Activated T-cell treated with anti-CD3 and anti-CD28 coated beads, Interleukin-2, amount 50 U/mL, for 4 hours (primary cell): ENCODE measurements around the gene EOMES. TPM values are rescaled to one million over a fixed set of nuclear protein-coding genes. Genes with fewer than 3 reads are reported as not detected.

ENCODE experiments used
- ATAC-seq, 2 donors: fragments of 200-7000 bp; cut with Tn5 transposase; one replicate each; pipeline ENCODE4 v1.10.0; 2021
- DNase-seq: peaks from one replicate; pipeline ENCODE4 v3.0.0-alpha.2; 2020
- H3K27me3 Mint-ChIP-seq: one replicate; pipeline ENCODE4 v1.8.0; 2021; ENCODE audit warnings: low read depth, mixed read lengths
- H3K36me3 Mint-ChIP-seq: one replicate; pipeline ENCODE4 v1.8.0; 2022; ENCODE audit warnings: mixed read lengths; ENCODE audit not compliant: insufficient read depth
- H3K4me1 Mint-ChIP-seq: one replicate; pipeline ENCODE4 v1.8.0; 2021; ENCODE audit warnings: low read depth, mixed read lengths
- H3K4me3 Mint-ChIP-seq: one replicate; pipeline ENCODE4 v1.8.0; 2021; ENCODE audit warnings: mild to moderate bottlenecking, moderate library complexity, mixed read lengths
- H3K9me3 Mint-ChIP-seq: one replicate; pipeline ENCODE4 v1.8.0; 2021; ENCODE audit warnings: mixed read lengths
- total RNA-seq, 3 donors: library from RNA; stranded (reverse); gene quantifications; one replicate each; pipeline ENCODE4 v1.2.1, GENCODE V29; 2021

The EOMES gene
- total RNA-seq, 3 donors from 2014 or later = 2.7 to 7.3 (median 6.1) TPM

DNA sequence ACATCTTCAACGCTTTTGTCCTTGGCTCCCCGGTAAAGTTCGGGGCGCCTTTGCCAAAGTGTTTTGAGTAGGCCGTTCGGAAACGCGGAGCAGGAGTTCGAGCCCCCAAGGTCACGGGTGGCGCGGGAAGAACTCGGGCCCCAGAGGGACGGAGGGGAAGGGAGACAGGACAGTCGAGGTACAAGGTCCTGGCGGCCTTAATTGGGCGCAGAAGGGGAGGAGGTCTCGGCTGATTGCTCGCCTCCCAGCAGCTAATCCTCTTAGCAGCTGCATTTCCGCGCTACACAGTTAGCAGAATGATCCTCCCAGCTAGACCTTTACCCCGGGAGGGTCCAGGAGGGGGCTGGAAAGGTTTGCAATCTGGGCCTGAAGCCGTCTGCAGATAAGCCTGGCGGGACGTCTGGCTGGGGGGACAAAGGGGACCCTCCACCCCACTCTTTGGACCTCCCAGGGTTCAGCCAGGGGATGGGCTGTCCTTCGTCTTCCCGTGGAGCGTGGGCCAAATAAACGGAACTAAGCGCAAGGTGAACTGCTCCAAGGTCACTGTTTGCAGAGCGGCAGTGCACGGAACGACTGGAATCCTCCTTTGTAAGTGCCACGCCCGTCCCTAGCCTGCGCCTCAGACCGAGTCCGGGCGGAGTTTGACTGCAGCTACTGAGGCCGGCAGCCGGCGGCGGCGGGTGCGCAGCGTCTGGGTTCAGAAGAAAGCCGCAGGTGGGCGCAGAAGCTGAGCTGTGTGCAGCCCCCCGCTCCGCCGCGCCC lies 7.2 kb downstream of the EOMES start:
- Mint-ChIP-seq H3K4me1 (peaks cover 29% of the 10 kb centered on the region), H3K9me3 (no peaks in the 10 kb centered on the region), H3K4me3 (peak overlapping the region; percentile 86), H3K36me3 (peaks cover 5% of the 10 kb centered on the region), H3K27me3 (peaks cover 48% of the 10 kb centered on the region)
- ATAC-seq = peak; percentile 18 to 32
- DNase-seq = no peak

DNA sequence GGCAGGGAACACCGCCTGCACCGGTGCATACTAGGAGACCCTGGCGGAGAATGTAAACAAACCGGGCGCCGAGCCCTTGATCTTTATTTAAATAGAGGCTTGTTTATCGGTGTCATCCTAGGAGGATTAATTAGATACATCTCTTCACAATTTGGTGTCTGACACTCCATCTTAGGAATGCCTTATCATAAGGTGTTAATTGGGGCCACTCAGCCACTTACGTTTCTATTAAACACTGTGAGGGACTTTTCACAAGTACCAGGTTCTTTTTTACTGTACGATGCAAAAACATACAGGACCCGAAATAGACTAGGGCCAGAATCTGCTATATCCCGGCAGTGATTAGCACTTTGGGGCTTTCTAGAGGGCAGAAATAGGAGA lies 8.0 kb downstream of the EOMES start:
- DNase-seq (no peak), ATAC-seq (no peak)
- H3K27me3 Mint-ChIP-seq = peaks cover 46% of the 10 kb centered on the region
- H3K9me3 Mint-ChIP-seq = no peaks in the 10 kb centered on the region
- H3K4me3 Mint-ChIP-seq = peak overlapping the region; percentile 86
- H3K4me1 Mint-ChIP-seq = peaks cover 29% of the 10 kb centered on the region
- peaks cover 5% of the 10 kb centered on the region for H3K36me3 Mint-ChIP-seq

GRCh38 chr3:27713435-27714145 lies 8.5 kb downstream of the EOMES start:
- peaks cover 5% of the 10 kb centered on the region for H3K36me3 Mint-ChIP-seq
- peaks cover 29% of the 10 kb centered on the region for H3K4me1 Mint-ChIP-seq
- ATAC-seq (no peak), DNase-seq (no peak)
- peaks cover 46% of the 10 kb centered on the region for H3K27me3 Mint-ChIP-seq
- H3K4me3 Mint-ChIP-seq = peak overlapping the region; percentile 86
- no peaks in the 10 kb centered on the region for H3K9me3 Mint-ChIP-seq

DNA sequence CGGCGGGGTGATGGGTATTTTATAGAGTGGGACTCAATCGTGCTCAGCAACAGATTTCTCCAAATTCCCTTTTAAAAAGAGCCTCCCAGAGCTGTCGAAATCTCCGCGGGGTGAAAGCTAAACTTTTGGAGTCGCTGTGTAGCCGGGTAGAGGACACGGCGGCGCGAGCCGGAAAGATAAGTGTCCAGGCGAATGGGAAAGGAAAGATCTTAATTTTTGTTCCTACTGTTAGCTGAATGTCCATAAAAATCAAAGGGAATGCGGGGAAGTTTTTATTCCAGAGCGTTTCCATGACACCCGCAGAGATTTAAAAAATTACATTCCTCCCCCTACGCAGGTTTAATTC lies 9.1 kb downstream of the EOMES start:
- Mint-ChIP-seq H3K4me3 (peak overlapping the region; percentile 86), H3K36me3 (peaks cover 5% of the 10 kb centered on the region), H3K4me1 (peaks cover 29% of the 10 kb centered on the region), H3K27me3 (peaks cover 49% of the 10 kb centered on the region), H3K9me3 (no peaks in the 10 kb centered on the region)
- no peak for ATAC-seq
- no peak for DNase-seq

DNA sequence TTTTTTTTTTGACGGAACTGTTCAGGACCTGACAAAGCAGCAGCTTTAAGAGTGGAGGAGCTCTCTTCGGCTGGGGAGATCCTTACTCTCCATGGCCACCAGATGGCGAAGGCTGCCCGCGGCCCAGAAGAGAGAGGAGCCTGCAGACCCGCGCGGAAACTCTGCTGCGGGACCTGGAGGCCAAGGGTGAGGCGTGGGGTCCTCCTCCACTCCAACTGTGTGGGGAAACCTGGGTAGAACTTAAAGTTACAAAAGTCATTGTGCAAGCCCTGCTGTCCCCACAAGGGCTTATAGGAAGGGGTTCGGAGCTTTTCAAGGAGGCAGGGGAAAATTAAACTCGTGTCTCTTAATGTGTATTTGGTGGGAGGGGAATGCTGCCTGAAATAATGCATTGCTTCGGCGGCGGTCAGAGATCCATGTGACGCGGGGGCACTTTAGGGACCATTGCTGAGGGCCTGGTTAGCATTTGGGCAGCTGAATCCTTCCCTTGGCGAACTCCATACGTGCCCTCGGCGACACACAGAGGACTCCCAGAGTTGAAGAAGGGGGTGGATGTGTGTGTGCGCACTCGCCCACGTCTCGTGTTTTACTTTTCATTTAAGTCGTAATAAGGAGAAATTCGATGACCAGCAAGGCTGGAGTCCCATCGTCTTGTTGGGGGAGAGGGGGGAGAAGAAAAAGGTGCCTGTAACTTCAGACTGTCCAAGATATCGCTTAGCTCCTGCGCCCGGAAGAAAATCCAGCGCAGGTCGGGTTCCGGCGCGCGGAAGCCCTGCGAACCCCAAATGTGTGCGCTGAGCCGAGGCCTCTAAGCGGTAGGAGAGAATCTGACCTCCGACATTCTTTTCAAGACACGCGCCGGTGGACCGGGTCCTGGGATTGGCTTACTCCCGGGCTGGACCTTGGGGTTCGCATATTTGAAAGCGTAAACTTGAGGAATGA lies 9.7 kb downstream of the EOMES start:
- DNase-seq = peak; percentile 75
- peak; percentile 93 to 95 for ATAC-seq
- peaks cover 54% of the 10 kb centered on the region for H3K27me3 Mint-ChIP-seq
- H3K4me3 Mint-ChIP-seq = peak overlapping the region; percentile 86
- H3K36me3 Mint-ChIP-seq = peaks cover 2% of the 10 kb centered on the region
- H3K4me1 Mint-ChIP-seq = peaks cover 29% of the 10 kb centered on the region
- no peaks in the 10 kb centered on the region for H3K9me3 Mint-ChIP-seq

GRCh38 chr3:27708250-27708649 lies 13.9 kb downstream of the EOMES start:
- Mint-ChIP-seq H3K36me3 (no peaks in the 10 kb centered on the region), H3K4me3 (no peak overlapping the region), H3K4me1 (peaks cover 8% of the 10 kb centered on the region), H3K27me3 (peaks cover 28% of the 10 kb centered on the region), H3K9me3 (no peaks in the 10 kb centered on the region)
- ATAC-seq (no peak), DNase-seq (no peak)

GRCh38 chr3:27699067-27699466 lies 23.1 kb downstream of the EOMES start:
- DNase-seq (no peak), ATAC-seq (no peak)
- H3K36me3 Mint-ChIP-seq = no peaks in the 10 kb centered on the region
- no peak overlapping the region for H3K4me3 Mint-ChIP-seq
- no peaks in the 10 kb centered on the region for H3K27me3 Mint-ChIP-seq
- H3K9me3 Mint-ChIP-seq = peaks cover 5% of the 10 kb centered on the region
- H3K4me1 Mint-ChIP-seq = no peaks in the 10 kb centered on the region

DNA sequence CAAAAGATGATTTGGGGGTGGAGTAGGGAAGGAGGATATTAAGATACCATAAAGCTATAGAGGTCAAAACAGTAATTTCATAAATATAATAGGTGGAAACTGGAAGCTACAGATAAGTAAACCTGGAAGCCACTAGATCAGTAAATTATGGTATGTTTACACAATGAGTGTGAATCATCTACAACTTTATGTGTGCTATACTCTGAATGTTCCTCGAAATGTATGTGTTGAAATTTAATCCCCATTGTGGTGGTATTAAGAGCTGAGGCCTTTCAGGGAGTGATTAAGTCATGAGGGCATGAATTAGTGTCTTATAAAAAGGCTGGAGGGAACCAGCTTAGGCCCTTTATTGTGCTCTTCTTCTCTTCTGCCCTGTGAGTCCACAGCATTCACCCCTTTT lies 25.2 kb downstream of the EOMES start:
- ATAC-seq = no peak
- no peak for DNase-seq
- Mint-ChIP-seq H3K27me3 (peaks cover 1% of the 10 kb centered on the region), H3K9me3 (peaks cover 5% of the 10 kb centered on the region), H3K36me3 (no peaks in the 10 kb centered on the region), H3K4me1 (no peaks in the 10 kb centered on the region), H3K4me3 (no peak overlapping the region)

DNA sequence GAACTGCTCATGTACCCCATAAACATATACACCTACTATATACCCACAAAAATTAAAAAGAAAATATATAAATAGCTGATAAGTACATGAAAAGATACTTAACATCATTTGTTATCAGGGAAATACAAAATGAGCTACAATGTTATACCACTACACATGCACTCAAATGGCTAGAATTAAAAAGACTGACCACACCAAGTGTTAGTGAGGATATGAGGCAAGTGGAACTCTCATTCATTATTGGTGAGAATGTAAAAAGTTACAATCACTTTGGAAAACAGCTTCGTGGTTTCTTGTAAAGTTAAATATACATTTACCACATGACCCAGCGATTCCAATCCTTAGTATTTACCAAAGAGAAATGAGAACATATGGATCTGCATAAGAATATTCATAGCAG lies 26.5 kb downstream of the EOMES start:
- Mint-ChIP-seq H3K27me3 (peaks cover 1% of the 10 kb centered on the region), H3K4me3 (no peak overlapping the region), H3K36me3 (peaks cover 1% of the 10 kb centered on the region), H3K9me3 (peaks cover 10% of the 10 kb centered on the region), H3K4me1 (no peaks in the 10 kb centered on the region)
- DNase-seq (no peak), ATAC-seq (no peak)

DNA sequence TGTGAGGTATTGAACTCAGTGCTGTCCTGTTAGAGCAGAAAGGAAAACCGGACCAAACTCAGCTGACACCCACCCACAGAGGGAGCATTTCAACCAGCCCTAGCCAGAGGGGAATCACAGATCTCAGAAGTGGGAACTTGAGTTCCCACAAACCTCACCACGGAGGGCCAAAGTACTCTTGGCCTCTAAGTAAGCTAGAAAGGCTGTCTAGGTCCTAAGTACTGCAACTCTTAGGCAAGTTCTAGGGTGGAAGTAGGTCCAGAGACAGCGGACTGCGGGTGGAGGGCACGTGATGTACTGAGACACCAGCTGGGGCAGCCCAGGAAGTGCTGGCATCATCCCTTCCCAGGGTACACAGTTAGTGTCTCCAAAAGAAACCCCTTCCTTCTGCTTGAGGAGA lies 34.1 kb downstream of the EOMES start:
- DNase-seq (no peak), ATAC-seq (no peak)
- Mint-ChIP-seq H3K36me3 (peaks cover 1% of the 10 kb centered on the region), H3K27me3 (peaks cover 1% of the 10 kb centered on the region), H3K9me3 (peaks cover 17% of the 10 kb centered on the region), H3K4me1 (no peaks in the 10 kb centered on the region), H3K4me3 (no peak overlapping the region)

DNA sequence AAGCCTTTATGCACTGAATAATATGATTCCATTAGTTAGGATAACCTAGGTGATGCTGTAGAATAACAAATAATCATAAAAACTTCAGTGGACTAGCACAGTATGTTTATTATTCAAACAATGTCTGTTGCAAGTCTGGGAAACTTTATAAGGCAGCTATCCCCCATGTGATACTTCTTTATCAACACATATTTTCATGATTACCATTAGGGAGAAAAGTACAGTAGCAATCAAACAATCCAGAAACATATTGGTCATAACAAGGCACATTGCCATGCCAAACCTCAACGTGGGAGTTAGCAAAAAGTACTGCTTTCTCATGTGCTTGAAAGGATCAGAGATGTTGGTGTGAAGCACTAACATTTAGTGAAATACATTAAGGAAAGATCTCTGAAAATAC lies 35.5 kb downstream of the EOMES start:
- Mint-ChIP-seq H3K27me3 (no peaks in the 10 kb centered on the region), H3K9me3 (peaks cover 17% of the 10 kb centered on the region), H3K4me1 (no peaks in the 10 kb centered on the region), H3K4me3 (no peak overlapping the region), H3K36me3 (peaks cover 1% of the 10 kb centered on the region)
- no peak for DNase-seq
- ATAC-seq = no peak

- ATAC-seq (no peak), DNase-seq (no peak)
- Mint-ChIP-seq H3K9me3 (peaks cover 11% of the 10 kb centered on the region), H3K27me3 (peaks cover 2% of the 10 kb centered on the region), H3K36me3 (no peaks in the 10 kb centered on the region), H3K4me1 (peaks cover 10% of the 10 kb centered on the region), H3K4me3 (no peak overlapping the region)
Observed at GRCh38 chr3:27685474-27685873, 36.6 kb downstream of the EOMES start.

GRCh38 chr3:27684302-27684701 lies 37.8 kb downstream of the EOMES start:
- DNase-seq (no peak), ATAC-seq (no peak)
- H3K27me3 Mint-ChIP-seq = peaks cover 2% of the 10 kb centered on the region
- H3K9me3 Mint-ChIP-seq = peaks cover 1% of the 10 kb centered on the region
- H3K4me1 Mint-ChIP-seq = peaks cover 14% of the 10 kb centered on the region
- no peaks in the 10 kb centered on the region for H3K36me3 Mint-ChIP-seq
- H3K4me3 Mint-ChIP-seq = no peak overlapping the region

DNA sequence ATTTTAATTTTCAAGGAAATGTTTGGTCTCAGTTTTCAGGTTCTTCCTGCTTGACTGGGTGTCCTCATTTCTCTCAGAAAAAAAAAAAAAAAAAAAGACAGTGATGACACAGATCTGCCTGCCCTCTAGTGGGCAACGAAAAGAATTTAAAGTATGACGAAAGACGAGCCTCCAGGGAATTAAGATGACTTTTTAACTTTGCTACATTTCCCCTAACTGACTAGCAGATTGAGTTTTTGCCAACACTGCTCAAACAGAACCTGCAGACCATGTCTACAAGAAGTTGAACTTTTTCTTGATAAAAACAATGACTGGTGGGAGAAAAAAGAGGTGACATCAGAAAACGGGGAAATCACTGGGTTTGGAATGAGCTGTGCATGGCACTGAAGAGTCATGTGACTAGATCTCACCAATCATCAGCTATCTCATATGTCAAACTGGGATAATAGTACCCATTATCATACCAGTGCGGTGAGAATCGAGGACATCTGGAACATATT lies 40.8 kb downstream of the EOMES start:
- Mint-ChIP-seq H3K27me3 (peaks cover 2% of the 10 kb centered on the region), H3K4me3 (peak overlapping the region; percentile 67), H3K4me1 (peaks cover 14% of the 10 kb centered on the region), H3K9me3 (no peaks in the 10 kb centered on the region), H3K36me3 (no peaks in the 10 kb centered on the region)
- ATAC-seq (peak; percentile 84), DNase-seq (peak; percentile 18)
